CD14-positive monocyte (primary cell): ENCODE results near the gene LPGAT1. TPM values are rescaled to one million over a fixed set of nuclear protein-coding genes. Genes with fewer than 3 reads are reported as not detected.

ENCODE experiments used
- DNase-seq, 3 donors: peaks; one replicate each; pipeline ENCODE4 v3.0.0-alpha.2; 2011 to 2022
- H2AFZ ChIP-seq: 2 replicates; pipeline ENCODE4 v1.6.0; 2012; ENCODE audit warnings: mild to moderate bottlenecking, low read depth, low read length, inconsistent platforms; ENCODE audit not compliant: insufficient read depth, poor library complexity, severe bottlenecking
- H3K27ac ChIP-seq, 2 donors: 1 replicate in 1 of 2; 2 replicates in 1 of 2; pipeline ENCODE4 v1.5.1; 2012 to 2013; ENCODE audit warnings: low read length in 2 of 2, control low read depth in 1 of 2, inconsistent platforms in 1 of 2, low read depth in 1 of 2, mild to moderate bottlenecking in 1 of 2
- H3K27me3 ChIP-seq, 2 donors: one replicate each; pipeline versions ENCODE4 v1.6.0 to v1.6.1; 2011 to 2013; ENCODE audit warnings: low read length in 2 of 2; ENCODE audit not compliant: control insufficient read depth in 2 of 2, insufficient read depth in 2 of 2
- H3K36me3 ChIP-seq, 2 donors: replicated peaks in 1 of 2; 1 replicate in 1 of 2; 2 replicates in 1 of 2; pipeline versions ENCODE4 v1.5.1 to v1.6.1; 2012 to 2013; ENCODE audit warnings: low read length in 2 of 2, control low read depth in 1 of 2, inconsistent platforms in 1 of 2, mild to moderate bottlenecking in 1 of 2; ENCODE audit not compliant: insufficient read depth in 2 of 2, control insufficient read depth in 1 of 2
- H3K4me1 ChIP-seq, 2 donors: 1 replicate in 1 of 2; 2 replicates in 1 of 2; pipeline versions ENCODE4 v1.5.1 to v1.6.1; 2012 to 2013; ENCODE audit warnings: low read length in 2 of 2, control low read depth in 1 of 2, inconsistent platforms in 1 of 2, mild to moderate bottlenecking in 1 of 2, moderate library complexity in 1 of 2; ENCODE audit not compliant: insufficient read depth in 2 of 2, control insufficient read depth in 1 of 2
- H3K4me2 ChIP-seq: replicated peaks from 2 replicates; pipeline ENCODE3; 2012; ENCODE audit warnings: low read length, moderate library complexity, mild to moderate bottlenecking; ENCODE audit not compliant: poor library complexity, severe bottlenecking; ENCODE audit errors: extremely low read depth
- H3K4me3 ChIP-seq, 3 experiments: fragments of 200-600 bp in 1 of 3; sonication (generic) in 1 of 3; replicated peaks in 1 of 3; 1 replicate in 2 of 3; 2 replicates in 1 of 3; pipeline ENCODE4 v1.5.1; 2011 to 2013; ENCODE audit warnings: low read length in 3 of 3, mild to moderate bottlenecking in 3 of 3, control low read depth in 2 of 3, low read depth in 2 of 3, inconsistent platforms in 1 of 3, moderate library complexity in 1 of 3
- H3K79me2 ChIP-seq: 2 replicates; pipeline ENCODE4 v1.6.0; 2012; ENCODE audit warnings: mild to moderate bottlenecking, control low read depth, inconsistent platforms, low read length, moderate library complexity; ENCODE audit not compliant: insufficient read depth
- H3K9ac ChIP-seq: 2 replicates; pipeline ENCODE4 v1.6.0; 2017; ENCODE audit warnings: low read length, mild to moderate bottlenecking; ENCODE audit not compliant: insufficient read depth, poor library complexity, severe bottlenecking
- H3K9me3 ChIP-seq, 2 donors: replicated peaks in 1 of 2; 1 replicate in 1 of 2; 2 replicates in 1 of 2; pipeline versions ENCODE4 v1.5.1 to v1.6.1; 2012 to 2013; ENCODE audit warnings: low read length in 2 of 2, control low read depth in 1 of 2; ENCODE audit not compliant: control insufficient read depth in 1 of 2, insufficient read depth in 1 of 2
- H4K20me1 ChIP-seq: 2 replicates; pipeline ENCODE4 v1.6.0; 2012; ENCODE audit warnings: mild to moderate bottlenecking, low read length, control low read depth, moderate library complexity; ENCODE audit not compliant: insufficient read depth
- H3K27ac Mint-ChIP-seq, 7 donors: one replicate each; pipeline ENCODE4 v1.8.0; 2020; ENCODE audit warnings: mild to moderate bottlenecking in 7 of 7, mixed read lengths in 7 of 7, moderate library complexity in 6 of 7, inconsistent platforms in 2 of 7
- H3K27me3 Mint-ChIP-seq, 3 donors: one replicate each; pipeline ENCODE4 v1.8.0; 2021 to 2022; ENCODE audit warnings: low read depth in 3 of 3, mild to moderate bottlenecking in 3 of 3, mixed read lengths in 3 of 3, moderate library complexity in 3 of 3, inconsistent platforms in 1 of 3
- H3K36me3 Mint-ChIP-seq, 2 donors: one replicate each; pipeline ENCODE4 v1.8.0; 2020; ENCODE audit warnings: mixed read lengths in 2 of 2, inconsistent platforms in 1 of 2, mild to moderate bottlenecking in 1 of 2
- H3K4me1 Mint-ChIP-seq: one replicate; pipeline ENCODE4 v1.8.0; 2020; ENCODE audit warnings: mild to moderate bottlenecking, mixed read lengths
- H3K4me3 Mint-ChIP-seq, 2 donors: one replicate each; pipeline ENCODE4 v1.8.0; 2020; ENCODE audit warnings: mild to moderate bottlenecking in 2 of 2, mixed read lengths in 2 of 2, moderate library complexity in 1 of 2
- H3K9me3 Mint-ChIP-seq, 7 donors: one replicate each; pipeline ENCODE4 v1.8.0; 2020 to 2022; ENCODE audit warnings: mixed read lengths in 7 of 7, mild to moderate bottlenecking in 6 of 7, moderate library complexity in 6 of 7, inconsistent platforms in 2 of 7
- CTCF ChIP-seq: fragments of 200-600 bp; IDR thresholded peaks from one replicate; pipeline ENCODE4 v1.8.0; 2022; ENCODE audit warnings: antibody characterized with exemption, mild to moderate bottlenecking
- WGBS: methylation state at CpG from one replicate; pipeline ENCODE4 v1.1.5; 2013; ENCODE audit warnings: missing lambda C conversion rate; ENCODE audit not compliant: insufficient coverage; 5-methylcytosine and 5-hydroxymethylcytosine counted together
- intact Hi-C, 2 donors: fragments of 100-400 bp; cut with micrococcal nuclease; formaldehyde crosslinking; loops; one replicate each; pipeline versions ENCODE4 v1.15.0 to v1.15.1; 2023
- polyA plus RNA-seq, 3 donors: library from polyadenylated mRNA; depleted of rRNA in 1 of 3; unstranded in 2 of 3; stranded (reverse) in 1 of 3; fragments of 300-500 nt in 2 of 3; fragments of >200 nt in 1 of 3; fragmentation: Illumina TruSeq in 2 of 3; gene quantifications; 1 replicate in 2 of 3; 2 replicates in 1 of 3; pipeline ENCODE4 v1.2.3, GENCODE V29; 2012 to 2021

The LPGAT1 gene
- polyA plus RNA-seq, 3 donors, result 19.5 to 52.1 (median 40.2) TPM

DNA sequence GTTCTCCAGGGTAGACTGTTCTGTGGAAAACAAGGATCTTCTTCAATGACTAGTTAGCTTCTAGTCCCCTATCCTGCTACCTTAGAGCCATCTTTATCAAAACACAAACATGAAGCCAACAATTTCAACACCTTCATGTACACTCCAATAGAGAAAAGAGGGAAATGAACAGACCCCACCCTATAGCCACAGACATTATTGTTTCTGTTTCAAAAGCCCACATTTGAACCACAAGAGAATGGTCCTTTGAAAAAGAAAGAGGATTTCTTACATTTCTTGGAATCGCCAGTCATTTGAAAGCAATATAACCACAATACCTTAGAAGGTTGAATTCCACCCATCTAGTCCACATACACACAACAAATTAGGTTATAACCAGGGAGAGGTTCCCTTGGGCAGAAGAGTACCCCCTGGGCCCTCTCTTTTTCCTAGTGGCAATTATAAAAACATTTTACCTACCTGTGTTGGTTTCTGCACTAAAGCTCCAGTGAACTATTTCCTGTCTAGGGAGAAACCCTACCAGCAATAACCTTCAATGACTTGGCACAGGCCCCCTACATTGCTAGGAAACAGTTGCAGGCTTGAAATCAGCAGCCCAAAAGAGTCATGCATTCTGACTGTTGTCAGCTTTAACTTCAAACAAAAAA, 2.7 kb upstream of the LPGAT1 start:
- intact Hi-C loops, result loop anchor here in 1 of 2 donors (10.0 kb wide), 1 partner anchor 102 kb away; no protein-coding TSS in a partner anchor
- no peak overlapping the region for H3K4me3 ChIP-seq
- H3K9ac ChIP-seq, result no peak overlapping the region
- peaks cover 10% of the 10 kb centered on the region for H4K20me1 ChIP-seq
- H3K4me1 ChIP-seq, result peaks cover 26 to 34% of the 10 kb centered on the region in 2 donors
- Mint-ChIP-seq H3K27ac (peak overlapping the region in 1 of 7 donors; percentile 27), H3K4me1 (peaks cover 33% of the 10 kb centered on the region), H3K4me3 (peak overlapping the region in 1 of 2 donors; percentile 35), H3K9me3 (no peaks in the 10 kb centered on the region), H3K27me3 (peaks cover 0 to 5% (median 0%) of the 10 kb centered on the region in 3 donors), H3K36me3 (peaks cover 0 to 6% of the 10 kb centered on the region in 2 donors)
- no peaks in the 10 kb centered on the region for H3K27me3 ChIP-seq
- peaks cover 27% of the 10 kb centered on the region for H3K79me2 ChIP-seq
- no peak overlapping the region for H3K4me2 ChIP-seq
- no peak for TF ChIP-seq CTCF
- no CpG with 5 or more reads among the region's 1 CpG for WGBS
- H3K36me3 ChIP-seq, result no peaks in the 10 kb centered on the region
- no peak overlapping the region for H3K27ac ChIP-seq
- peak overlapping the region; percentile 19 for H2AFZ ChIP-seq
- no peaks in the 10 kb centered on the region for H3K9me3 ChIP-seq
- no peak for DNase-seq

- H3K4me2 ChIP-seq, result no peak overlapping the region
- intact Hi-C loops, result loop anchor here in 1 of 2 donors (10.0 kb wide), 1 partner anchor 102 kb away; no protein-coding TSS in a partner anchor
- Mint-ChIP-seq H3K4me3 (no peak overlapping the region), H3K4me1 (peaks cover 39% of the 10 kb centered on the region), H3K27me3 (peaks cover 0 to 5% (median 0%) of the 10 kb centered on the region in 3 donors), H3K9me3 (no peaks in the 10 kb centered on the region), H3K27ac (peak overlapping the region in 1 of 7 donors; percentile 1), H3K36me3 (peaks cover 3 to 6% of the 10 kb centered on the region in 2 donors)
- H3K9ac ChIP-seq, result no peak overlapping the region
- no peak for DNase-seq
- no peaks in the 10 kb centered on the region for H3K9me3 ChIP-seq
- H3K79me2 ChIP-seq, result peaks cover 33% of the 10 kb centered on the region
- H3K4me3 ChIP-seq, result no peak overlapping the region
- no peak overlapping the region for H3K27ac ChIP-seq
- peaks cover 0 to 3% of the 10 kb centered on the region in 2 donors for H3K36me3 ChIP-seq
- peak overlapping the region; percentile 19 for H2AFZ ChIP-seq
- no peaks in the 10 kb centered on the region for H3K27me3 ChIP-seq
- no peak for TF ChIP-seq CTCF
- no CpG with 5 or more reads among the region's 2 CpGs for WGBS
- H4K20me1 ChIP-seq, result peaks cover 16% of the 10 kb centered on the region
- H3K4me1 ChIP-seq, result peaks cover 31 to 40% of the 10 kb centered on the region in 2 donors
Measured at GRCh38 chr1:211832661-211833060, 2.1 kb upstream of the LPGAT1 start.
